Body of pancreas (tissue), 4 donors: Measurements from ENCODE around the gene RHOXF1.
"Not testable (repeated sequence)": the region's sequence is repeated elsewhere in the genome, so short reads cannot be mapped to it uniquely, and the experiment has no call there.

Experiments used
- CTCF ChIP-seq, 7 experiments: fragments of 450-650 bp in 4 of 7; fragments of 200-600 bp in 3 of 7; sonication (generic) in 3 of 7; IDR thresholded peaks; one replicate each; pipeline ENCODE4 v1.5.1; 2016 to 2019; ENCODE audit warnings: antibody characterized with exemption in 7 of 7
- POLR2A ChIP-seq, 3 donors: fragments of 450-650 bp; IDR thresholded peaks; one replicate each; pipeline ENCODE4 v1.6.1; 2016; ENCODE audit warnings: antibody characterized with exemption in 3 of 3, mild to moderate bottlenecking in 2 of 3

- TF ChIP-seq CTCF, POLR2A (IDR thresholded peaks at IDR 0.05): not testable (repeated sequence)
Observed at GRCh38 chrX:120150109-120150744, 34.5 kb upstream of the RHOXF1 start.
